Measurements from ENCODE around the gene BANF2.
"Not testable (repeated sequence)": the region's sequence is repeated elsewhere in the genome, so short reads cannot be mapped to it uniquely, and the experiment has no call there.

Gene BANF2

DNA sequence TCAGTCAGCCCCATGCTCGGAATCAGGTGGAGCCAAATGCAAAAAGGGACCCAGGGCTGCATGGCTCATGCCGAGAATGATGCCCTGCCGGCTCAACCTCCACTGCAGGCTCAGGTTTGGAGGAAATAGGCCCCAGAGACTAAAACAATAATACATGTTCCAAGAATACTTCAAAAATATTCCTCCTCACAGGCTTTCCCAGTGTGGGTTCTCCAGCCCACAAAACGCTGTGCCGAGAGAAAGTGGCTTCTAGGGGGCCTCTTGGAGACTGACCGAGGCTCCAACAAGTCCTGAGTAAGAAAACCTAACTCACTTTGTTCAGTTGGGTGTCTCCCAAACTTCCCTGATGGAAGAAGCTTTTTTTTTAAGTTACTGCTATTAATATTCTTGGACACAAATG, 73.9 kb downstream of the BANF2 start:
- TF ChIP-seq, protein P1, sequence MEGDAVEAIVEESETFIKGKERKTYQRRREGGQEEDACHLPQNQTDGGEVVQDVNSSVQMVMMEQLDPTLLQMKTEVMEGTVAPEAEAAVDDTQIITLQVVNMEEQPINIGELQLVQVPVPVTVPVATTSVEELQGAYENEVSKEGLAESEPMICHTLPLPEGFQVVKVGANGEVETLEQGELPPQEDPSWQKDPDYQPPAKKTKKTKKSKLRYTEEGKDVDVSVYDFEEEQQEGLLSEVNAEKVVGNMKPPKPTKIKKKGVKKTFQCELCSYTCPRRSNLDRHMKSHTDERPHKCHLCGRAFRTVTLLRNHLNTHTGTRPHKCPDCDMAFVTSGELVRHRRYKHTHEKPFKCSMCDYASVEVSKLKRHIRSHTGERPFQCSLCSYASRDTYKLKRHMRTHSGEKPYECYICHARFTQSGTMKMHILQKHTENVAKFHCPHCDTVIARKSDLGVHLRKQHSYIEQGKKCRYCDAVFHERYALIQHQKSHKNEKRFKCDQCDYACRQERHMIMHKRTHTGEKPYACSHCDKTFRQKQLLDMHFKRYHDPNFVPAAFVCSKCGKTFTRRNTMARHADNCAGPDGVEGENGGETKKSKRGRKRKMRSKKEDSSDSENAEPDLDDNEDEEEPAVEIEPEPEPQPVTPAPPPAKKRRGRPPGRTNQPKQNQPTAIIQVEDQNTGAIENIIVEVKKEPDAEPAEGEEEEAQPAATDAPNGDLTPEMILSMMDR (IDR thresholded peaks at IDR 0.05; ENCODE audit: control insufficient read depth, extremely low read depth, insufficient read depth): no peak
- no peak for DNase-seq (ENCODE audit: low read depth)

GRCh38 chr20:17775600-17775999, 75.8 kb downstream of the BANF2 start:
- TF ChIP-seq, protein P1 (IDR thresholded peaks at IDR 0.05; ENCODE audit: control insufficient read depth, extremely low read depth, insufficient read depth): no peak
- H3K4me3 ChIP-seq (ENCODE audit: low read depth, low read length): no peak overlapping the region
- DNase-seq (ENCODE audit: low read depth): no peak

More for the DNA sequence above, 73.9 kb downstream of the BANF2 start:
- no peak overlapping the region for H3K4me3 ChIP-seq (ENCODE audit: low read depth, low read length)

DNA sequence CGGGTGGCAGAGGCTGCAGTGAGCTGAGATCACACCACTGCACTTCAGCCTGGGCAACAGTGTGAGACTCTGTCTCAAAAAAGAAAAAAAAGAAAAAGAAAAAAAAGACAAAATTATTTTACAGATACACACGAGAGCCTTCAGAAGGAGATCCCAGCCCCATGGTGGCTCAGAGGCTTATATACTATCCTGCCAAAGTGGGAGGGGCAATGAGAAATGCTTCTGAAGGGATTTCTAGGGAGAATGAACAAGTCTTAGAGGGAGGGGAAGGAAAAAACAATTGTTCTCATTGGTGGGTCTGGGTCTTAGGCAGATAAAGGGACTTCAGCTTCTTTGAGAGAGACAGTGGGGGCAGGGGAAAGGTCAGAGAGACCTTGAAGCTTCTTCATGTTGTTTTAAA, 76.8 kb downstream of the BANF2 start:
- TF ChIP-seq, protein P1 (IDR thresholded peaks at IDR 0.05; ENCODE audit: control insufficient read depth, extremely low read depth, insufficient read depth): no peak
- no peak for DNase-seq (ENCODE audit: low read depth)

DNA sequence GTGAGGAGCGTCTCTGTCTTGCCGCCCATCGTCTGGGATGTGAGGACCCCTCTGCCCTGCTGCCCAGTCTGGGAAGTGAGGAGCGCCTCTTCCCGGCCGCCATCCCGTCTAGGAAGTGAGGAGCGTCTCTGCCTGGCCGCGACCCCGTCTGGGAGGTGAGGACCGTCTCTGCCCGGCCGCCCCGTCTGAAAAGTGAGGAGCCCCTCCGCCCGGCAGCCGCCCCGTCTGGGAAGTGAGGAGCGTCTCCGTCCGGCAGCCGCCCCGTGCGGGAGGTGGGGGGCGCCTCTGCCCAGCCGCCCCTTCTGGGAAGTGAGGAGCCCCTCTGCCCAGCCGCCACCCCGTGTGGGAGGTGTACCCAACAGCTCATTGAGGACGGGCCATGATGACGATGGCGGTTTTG, 79.2 kb downstream of the BANF2 start:
- not testable (repeated sequence) for DNase-seq (ENCODE audit: low read depth); H3K4me3 ChIP-seq (ENCODE audit: low read depth, low read length)

More for the DNA sequence above, 76.8 kb downstream of the BANF2 start:
- no peak overlapping the region for H3K4me3 ChIP-seq (ENCODE audit: low read depth, low read length)

GRCh38 chr20:17782768-17783167, 83.0 kb downstream of the BANF2 start:
- DNase-seq (ENCODE audit: low read depth): no peak
- H3K4me3 ChIP-seq (ENCODE audit: low read depth, low read length): no peak overlapping the region
- TF ChIP-seq, protein P1 (IDR thresholded peaks at IDR 0.05; ENCODE audit: control insufficient read depth, extremely low read depth, insufficient read depth): no peak

- no peak overlapping the region for H3K4me3 ChIP-seq (ENCODE audit: low read depth, low read length)
- TF ChIP-seq, protein P1 (IDR thresholded peaks at IDR 0.05; ENCODE audit: control insufficient read depth, extremely low read depth, insufficient read depth): no peak
- DNase-seq (ENCODE audit: low read depth): no peak
Measured at GRCh38 chr20:17783671-17784070, 83.9 kb downstream of the BANF2 start.

GRCh38 chr20:17785007-17785406, 85.2 kb downstream of the BANF2 start:
- no peak for DNase-seq (ENCODE audit: low read depth)
- no peak overlapping the region for H3K4me3 ChIP-seq (ENCODE audit: low read depth, low read length)
- TF ChIP-seq, protein P1 (IDR thresholded peaks at IDR 0.05; ENCODE audit: control insufficient read depth, extremely low read depth, insufficient read depth): no peak

Data from LNCaP clone FGC (cell line).